H1 (cell line): Measurements from ENCODE around the gene PLXNA4. TPM values are rescaled to one million over a fixed set of nuclear protein-coding genes. Genes with fewer than 3 reads are reported as not detected.

ENCODE experiments used
- ASH2L ChIP-seq: fragments of 200-600, 300-600 bp; sonication (generic); IDR thresholded peaks from one replicate; pipeline ENCODE4 v1.7.1; 2017; ENCODE audit warnings: low read length
- CHD2 ChIP-seq: IDR thresholded peaks from 2 replicates; pipeline ENCODE4 v1.6.1; 2012; ENCODE audit warnings: low read length, improper control_type of control experiment
- HDAC6 ChIP-seq: IDR thresholded peaks from one replicate; pipeline ENCODE4 v1.7.1; 2012; ENCODE audit warnings: low read depth, mild to moderate bottlenecking, inconsistent platforms, low read length, moderate library complexity
- KDM1A ChIP-seq: fragments of 200-600, 300-600 bp; sonication (generic); IDR thresholded peaks from 2 replicates; pipeline ENCODE4 v1.7.1; 2016; ENCODE audit warnings: mild to moderate bottlenecking, low read length, borderline replicate concordance
- TEAD4 ChIP-seq: IDR thresholded peaks from 2 replicates; pipeline ENCODE4 v1.6.1; 2012; ENCODE audit warnings: low read depth, low read length, inconsistent platforms, mixed read lengths
- polyA plus RNA-seq, 7 experiments: library from polyadenylated mRNA; depleted of rRNA in 3 of 7; stranded (reverse) in 5 of 7; unstranded in 2 of 7; fragments of >200 nt in 5 of 7; fragments of 200-250 nt in 2 of 7; gene quantifications; 1 replicate in 5 of 7; 2 replicates in 1 of 7; 4 replicates in 1 of 7; pipeline versions ENCODE4 v1.2.1 to v1.2.3, GENCODE V29; 2011 to 2013; ENCODE audit warnings: missing spikeins in 2 of 7, mixed read lengths in 2 of 7
- total RNA-seq: library from RNA; stranded (reverse); fragmentation: NEBNext Ultra II Directional; extraction: Animal tissue kit (Norgen Biotek cat#: 25700); gene quantifications from 2 replicates; pipeline ENCODE4 v1.2.1, GENCODE V29; 2021

PLXNA4 gene
- total and polyA plus RNA-seq, 2 of the 8 experiments (the other 6 are each of a cell fraction or from before 2014, with no cell fraction given) = 0.76 to 0.79 TPM

GRCh38 chr7:132257253-132257652 is 319.0 kb downstream of the PLXNA4 start (continued):
- no peak for TF ChIP-seq ASH2L
- no peak for TF ChIP-seq TEAD4
- no peak for TF ChIP-seq HDAC6
- no peak for TF ChIP-seq CHD2
- TF ChIP-seq KDM1A = no peak
